ENCODE data around the gene U2AF2.

DNA sequence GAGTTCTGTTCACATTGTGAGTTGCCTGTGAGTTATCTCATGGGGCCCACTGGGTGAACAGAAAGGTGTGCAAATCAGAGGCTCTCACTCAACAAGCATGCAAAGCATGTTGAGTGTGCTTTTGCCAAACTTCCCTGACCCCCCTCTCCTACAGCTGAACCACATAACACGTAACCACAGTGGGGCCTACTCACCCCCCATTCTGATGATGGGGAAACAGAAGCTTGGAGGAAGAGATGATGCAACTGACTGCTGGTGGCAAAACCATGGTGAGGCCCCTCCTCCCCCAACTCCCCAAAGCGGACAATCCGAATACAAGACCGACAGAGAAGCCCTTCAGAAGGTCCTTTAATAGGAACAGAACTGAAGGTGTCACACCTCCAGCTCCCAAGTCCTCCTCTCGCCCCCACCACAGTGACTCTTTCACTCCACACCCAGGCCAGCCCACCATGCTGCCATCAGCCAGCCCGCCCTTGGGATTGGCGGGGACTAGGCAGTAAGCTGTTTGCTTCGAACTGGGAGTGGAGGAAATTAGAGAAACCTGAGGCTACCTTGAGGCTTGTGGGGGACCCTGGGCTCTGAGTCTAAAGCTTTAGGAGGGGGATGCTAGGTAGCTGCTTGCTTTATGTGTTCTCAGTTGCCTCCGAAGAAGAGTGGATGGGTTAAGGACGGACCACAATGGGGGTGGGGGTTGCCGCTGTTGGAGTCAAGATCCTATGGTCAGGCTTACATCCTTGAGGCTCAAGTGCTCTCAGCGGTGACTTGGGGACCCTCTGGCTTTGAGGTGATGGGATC, 34.2 kb upstream of the U2AF2 start:
- TF ChIP-seq, protein P1, sequence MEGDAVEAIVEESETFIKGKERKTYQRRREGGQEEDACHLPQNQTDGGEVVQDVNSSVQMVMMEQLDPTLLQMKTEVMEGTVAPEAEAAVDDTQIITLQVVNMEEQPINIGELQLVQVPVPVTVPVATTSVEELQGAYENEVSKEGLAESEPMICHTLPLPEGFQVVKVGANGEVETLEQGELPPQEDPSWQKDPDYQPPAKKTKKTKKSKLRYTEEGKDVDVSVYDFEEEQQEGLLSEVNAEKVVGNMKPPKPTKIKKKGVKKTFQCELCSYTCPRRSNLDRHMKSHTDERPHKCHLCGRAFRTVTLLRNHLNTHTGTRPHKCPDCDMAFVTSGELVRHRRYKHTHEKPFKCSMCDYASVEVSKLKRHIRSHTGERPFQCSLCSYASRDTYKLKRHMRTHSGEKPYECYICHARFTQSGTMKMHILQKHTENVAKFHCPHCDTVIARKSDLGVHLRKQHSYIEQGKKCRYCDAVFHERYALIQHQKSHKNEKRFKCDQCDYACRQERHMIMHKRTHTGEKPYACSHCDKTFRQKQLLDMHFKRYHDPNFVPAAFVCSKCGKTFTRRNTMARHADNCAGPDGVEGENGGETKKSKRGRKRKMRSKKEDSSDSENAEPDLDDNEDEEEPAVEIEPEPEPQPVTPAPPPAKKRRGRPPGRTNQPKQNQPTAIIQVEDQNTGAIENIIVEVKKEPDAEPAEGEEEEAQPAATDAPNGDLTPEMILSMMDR (IDR thresholded peaks at IDR 0.05 in 2 of 3, conservative IDR thresholded peaks at IDR 0.05 in 1 of 3; ENCODE audit: insufficient read depth in 2 of 3, low read depth in 1 of 3, low read length in 3 of 3) = no peak
- TF ChIP-seq, protein P2, sequence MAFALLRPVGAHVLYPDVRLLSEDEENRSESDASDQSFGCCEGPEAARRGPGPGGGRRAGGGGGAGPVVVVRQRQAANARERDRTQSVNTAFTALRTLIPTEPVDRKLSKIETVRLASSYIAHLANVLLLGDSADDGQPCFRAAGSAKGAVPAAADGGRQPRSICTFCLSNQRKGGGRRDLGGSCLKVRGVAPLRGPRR (CRISPR knock-in tag; IDR thresholded peaks at IDR 0.05) = no peak
- no peak for TF ChIP-seq ZFP36 (IDR thresholded peaks at IDR 0.05; ENCODE audit: low read depth, low read length, partially characterized antibody)
- no peak for TF ChIP-seq ZNF274 (IDR thresholded peaks at IDR 0.05; ENCODE audit: borderline replicate concordance, low read depth, low read length)
- TF ChIP-seq, protein P3, sequence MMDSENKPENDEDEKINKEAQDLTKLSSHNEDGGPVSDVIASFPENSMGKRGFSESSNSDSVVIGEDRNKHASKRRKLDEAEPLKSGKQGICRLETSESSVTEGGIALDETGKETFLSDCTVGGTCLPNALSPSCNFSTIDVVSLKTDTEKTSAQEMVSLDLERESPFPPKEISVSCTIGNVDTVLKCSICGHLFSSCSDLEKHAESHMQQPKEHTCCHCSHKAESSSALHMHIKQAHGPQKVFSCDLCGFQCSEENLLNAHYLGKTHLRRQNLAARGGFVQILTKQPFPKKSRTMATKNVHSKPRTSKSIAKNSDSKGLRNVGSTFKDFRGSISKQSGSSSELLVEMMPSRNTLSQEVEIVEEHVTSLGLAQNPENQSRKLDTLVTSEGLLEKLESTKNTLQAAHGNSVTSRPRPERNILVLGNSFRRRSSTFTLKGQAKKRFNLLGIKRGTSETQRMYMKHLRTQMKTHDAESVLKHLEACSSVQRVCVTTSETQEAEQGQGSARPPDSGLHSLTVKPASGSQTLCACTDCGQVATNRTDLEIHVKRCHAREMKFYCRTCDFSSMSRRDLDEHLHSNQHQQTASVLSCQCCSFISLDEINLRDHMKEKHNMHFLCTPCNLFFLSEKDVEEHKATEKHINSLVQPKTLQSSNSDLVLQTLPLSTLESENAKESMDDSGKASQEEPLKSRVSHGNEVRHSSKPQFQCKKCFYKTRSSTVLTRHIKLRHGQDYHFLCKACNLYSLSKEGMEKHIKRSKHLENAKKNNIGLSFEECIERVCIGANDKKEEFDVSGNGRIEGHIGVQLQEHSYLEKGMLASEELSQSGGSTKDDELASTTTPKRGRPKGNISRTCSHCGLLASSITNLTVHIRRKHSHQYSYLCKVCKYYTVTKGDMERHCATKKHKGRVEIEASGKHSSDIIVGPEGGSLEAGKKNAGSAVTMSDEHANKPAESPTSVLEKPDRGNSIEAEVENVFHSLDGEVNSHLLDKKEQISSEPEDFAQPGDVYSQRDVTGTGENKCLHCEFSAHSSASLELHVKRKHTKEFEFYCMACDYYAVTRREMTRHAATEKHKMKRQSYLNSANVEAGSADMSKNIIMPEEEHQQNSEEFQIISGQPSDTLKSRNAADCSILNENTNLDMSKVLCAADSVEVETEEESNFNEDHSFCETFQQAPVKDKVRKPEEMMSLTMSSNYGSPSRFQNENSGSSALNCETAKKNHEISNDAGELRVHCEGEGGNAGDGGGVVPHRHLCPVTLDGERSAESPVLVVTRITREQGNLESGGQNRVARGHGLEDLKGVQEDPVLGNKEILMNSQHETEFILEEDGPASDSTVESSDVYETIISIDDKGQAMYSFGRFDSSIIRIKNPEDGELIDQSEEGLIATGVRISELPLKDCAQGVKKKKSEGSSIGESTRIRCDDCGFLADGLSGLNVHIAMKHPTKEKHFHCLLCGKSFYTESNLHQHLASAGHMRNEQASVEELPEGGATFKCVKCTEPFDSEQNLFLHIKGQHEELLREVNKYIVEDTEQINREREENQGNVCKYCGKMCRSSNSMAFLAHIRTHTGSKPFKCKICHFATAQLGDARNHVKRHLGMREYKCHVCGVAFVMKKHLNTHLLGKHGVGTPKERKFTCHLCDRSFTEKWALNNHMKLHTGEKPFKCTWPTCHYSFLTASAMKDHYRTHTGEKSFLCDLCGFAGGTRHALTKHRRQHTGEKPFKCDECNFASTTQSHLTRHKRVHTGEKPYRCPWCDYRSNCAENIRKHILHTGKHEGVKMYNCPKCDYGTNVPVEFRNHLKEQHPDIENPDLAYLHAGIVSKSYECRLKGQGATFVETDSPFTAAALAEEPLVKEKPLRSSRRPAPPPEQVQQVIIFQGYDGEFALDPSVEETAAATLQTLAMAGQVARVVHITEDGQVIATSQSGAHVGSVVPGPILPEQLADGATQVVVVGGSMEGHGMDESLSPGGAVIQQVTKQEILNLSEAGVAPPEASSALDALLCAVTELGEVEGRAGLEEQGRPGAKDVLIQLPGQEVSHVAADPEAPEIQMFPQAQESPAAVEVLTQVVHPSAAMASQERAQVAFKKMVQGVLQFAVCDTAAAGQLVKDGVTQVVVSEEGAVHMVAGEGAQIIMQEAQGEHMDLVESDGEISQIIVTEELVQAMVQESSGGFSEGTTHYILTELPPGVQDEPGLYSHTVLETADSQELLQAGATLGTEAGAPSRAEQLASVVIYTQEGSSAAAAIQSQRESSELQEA (IDR thresholded peaks at IDR 0.05; ENCODE audit: low read depth) = no peak

Data from K562 (cell line).